ENCODE measurements around the gene NAP1L4. TPM values are rescaled to one million over a fixed set of nuclear protein-coding genes. Genes with fewer than 3 reads are reported as not detected.

NAP1L4 gene
- total RNA-seq, 1 experiment from 2014 or later, result 212 TPM

- Histone ChIP-seq H3K79me2 (ENCODE audit: insufficient read depth, low read length) (no peaks in the 10 kb centered on the region), H3K4me2 (ENCODE audit: insufficient read depth, insufficient read length, low read length) (no peak overlapping the region), H4K5ac (ENCODE audit: insufficient read length, low read depth, low read length) (no peak overlapping the region), H3K9me3 (ENCODE audit: control insufficient read depth, low read depth, low read length) (no peaks in the 10 kb centered on the region), H2BK120ac (ENCODE audit: low read depth, low read length, poor library complexity, severe bottlenecking) (no peak overlapping the region), H3K23me2 (ENCODE audit: insufficient read length, low read depth, low read length, poor library complexity, severe bottlenecking) (no peaks in the 10 kb centered on the region), H2AK5ac (ENCODE audit: insufficient read length, low read length) (no peak overlapping the region), H2AFZ (ENCODE audit: low read length) (no peak overlapping the region), H2BK5ac (ENCODE audit: insufficient read length, low read length) (no peak overlapping the region), H4K8ac (replicated peaks; ENCODE audit: insufficient read length, low read depth, low read length) (no peak overlapping the region), H2BK12ac (ENCODE audit: insufficient read length, low read depth, low read length) (no peak overlapping the region), H3K56ac (ENCODE audit: insufficient read length, low read depth, low read length) (no peak overlapping the region), H3K18ac (ENCODE audit: insufficient read length, low read depth, low read length) (no peak overlapping the region), H3K27me3 (ENCODE audit: insufficient read depth, low read length) (no peaks in the 10 kb centered on the region), H4K91ac (ENCODE audit: insufficient read length, low read depth, low read length) (no peak overlapping the region), H4K20me1 (ENCODE audit: control insufficient read depth, insufficient read depth, insufficient read length) (peaks cover 2% of the 10 kb centered on the region), H3K23ac (ENCODE audit: insufficient read length, low read depth, low read length) (no peak overlapping the region), H3K9ac (ENCODE audit: extremely low read depth, insufficient read length, low read length) (no peak overlapping the region), H2BK20ac (ENCODE audit: low read depth, low read length, poor library complexity, severe bottlenecking) (no peak overlapping the region), H3K4ac (ENCODE audit: low read depth, low read length) (no peak overlapping the region), H2BK15ac (ENCODE audit: low read depth, low read length) (no peak overlapping the region), H3K14ac (ENCODE audit: insufficient read depth, low read length) (no peak overlapping the region), H3K79me1 (ENCODE audit: insufficient read depth, low read depth, low read length, poor library complexity, severe bottlenecking) (no peaks in the 10 kb centered on the region), H3T11ph (ENCODE audit: low read length) (no peak overlapping the region), H3K27ac (ENCODE audit: insufficient read length, low read depth, low read length) (no peak overlapping the region), H3K4me1 (ENCODE audit: insufficient read depth, low read length) (no peaks in the 10 kb centered on the region)
- Mint-ChIP-seq H3K36me3 (ENCODE audit: insufficient read depth in 1 of 3, low read depth in 3 of 3) (no peaks in the 10 kb centered on the region), H3K27me3 (ENCODE audit: low read depth) (peaks cover 2% of the 10 kb centered on the region), H3K4me3 (no peak overlapping the region; a peak in 1 of 5 replicates), H3K9me3 (no peaks in the 10 kb centered on the region), H3K27ac (peak overlapping the region in 1 of 3 experiments; percentile 61; a peak in 1 of 7 replicates), H3K4me1 (peaks cover 10% of the 10 kb centered on the region in 2 experiments; a peak in 3 of 4 replicates)
- WGBS (ENCODE audit: extremely low coverage, insufficient read length, low lambda C conversion rate), result no CpG with 5 or more reads among the region's 13 CpGs
- DNase-seq, result no peak
- TF ChIP-seq CTCF (conservative IDR thresholded peaks at IDR 0.05), result no peak
Measured at GRCh38 chr11:2913019-2913431, 79.1 kb downstream of the NAP1L4 start.

Measured in H9 (cell line).